SK-N-SH (cell line): ENCODE measurements around the gene MACROD2.

Experiments
- CHD2 ChIP-seq: fragments of 150-350 bp; IDR thresholded peaks from 2 replicates; pipeline ENCODE4 v1.6.1; 2018; ENCODE audit warnings: low read length; ENCODE audit not compliant: partially characterized antibody
- CTCF ChIP-seq: fragments of 200-600 bp; sonication (generic); IDR thresholded peaks from 2 replicates; pipeline ENCODE4 v1.6.1; 2017; ENCODE audit warnings: antibody characterized with exemption, mild to moderate bottlenecking, moderate library complexity
- EP300 ChIP-seq, 2 experiments: IDR thresholded peaks; 2 replicates each; pipeline versions ENCODE4 v1.4.0 to v1.6.1; 2012; ENCODE audit warnings: borderline replicate concordance in 1 of 2, low read depth in 1 of 2, low read length in 1 of 2
- EZH2phosphoT487 ChIP-seq: fragments of 200-600 bp; sonication (generic); IDR thresholded peaks from 2 replicates; pipeline ENCODE4 v1.6.1; 2017; ENCODE audit warnings: low read depth, mixed run types, mild to moderate bottlenecking, antibody characterized with exemption, moderate library complexity, borderline replicate concordance
- MXI1 ChIP-seq: IDR thresholded peaks from 2 replicates; pipeline ENCODE4 v1.6.1; 2012; ENCODE audit warnings: mild to moderate bottlenecking, low read depth, low read length, improper control_type of control experiment
- NFIC ChIP-seq: IDR thresholded peaks from 2 replicates; pipeline ENCODE4 v1.4.0; 2012; ENCODE audit warnings: borderline replicate concordance
- RCOR1 ChIP-seq: fragments of 150-350 bp; IDR thresholded peaks from 2 replicates; pipeline ENCODE4 v1.6.1; 2017; ENCODE audit warnings: antibody characterized with exemption, low read length
- RFX5 ChIP-seq: IDR thresholded peaks from 2 replicates; pipeline ENCODE4 v1.6.1; 2012; ENCODE audit warnings: mild to moderate bottlenecking, improper control_type of control experiment, low read length
- USF2 ChIP-seq: fragments of 150-350 bp; IDR thresholded peaks from 2 replicates; pipeline ENCODE4 v1.6.1; 2017; ENCODE audit warnings: antibody characterized with exemption, low read length, low read depth, borderline replicate concordance
- YY1 ChIP-seq: IDR thresholded peaks from 2 replicates; pipeline ENCODE4 v1.4.0; 2012; ENCODE audit warnings: low read depth, mild to moderate bottlenecking

- TF ChIP-seq CHD2 (no peak), EZH2phosphoT487 (no peak), CTCF (no peak), RCOR1 (no peak), NFIC (no peak), EP300 (IDR thresholded peaks at IDR 0.05; ENCODE audit: borderline replicate concordance in 1 of 2, low read depth in 1 of 2, low read length in 1 of 2) (no peak), MXI1 (no peak), RFX5 (no peak), USF2 (no peak), YY1 (no peak)
Observed at GRCh38 chr20:14637441-14637840, 642.1 kb downstream of the MACROD2 start.
